Measurements from ENCODE around the gene BLNK. TPM values are rescaled to one million over a fixed set of nuclear protein-coding genes. Genes with fewer than 3 reads are reported as not detected.

Gene BLNK
- total and polyA plus RNA-seq, 9 of the 15 experiments (the other 6 are each of a cell fraction or from before 2014, with no cell fraction given) = not detected

DNA sequence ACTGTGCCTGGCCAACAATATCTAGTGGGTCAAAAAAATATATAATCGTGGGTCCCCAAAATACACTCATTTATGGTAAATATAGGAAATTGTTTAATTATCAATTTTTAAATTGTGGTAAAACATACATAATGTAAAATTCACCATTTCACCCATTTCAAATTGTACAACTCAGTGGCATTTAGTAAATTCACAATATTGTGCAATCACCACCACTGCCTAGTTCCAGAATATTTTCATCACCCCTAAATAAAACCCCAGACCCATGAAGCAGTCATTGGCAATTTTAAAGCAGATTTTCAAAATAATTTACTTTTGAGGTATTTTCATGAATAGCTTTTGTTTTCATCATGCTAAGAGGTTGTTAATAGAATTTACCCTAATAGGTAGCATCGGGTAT lies 10.2 kb downstream of the BLNK start:
- Histone ChIP-seq H3K27me3 (ENCODE audit: control insufficient read depth in 2 of 2, insufficient read depth in 2 of 2, low read length in 2 of 2) (peaks cover 0 to 23% of the 10 kb centered on the region in 2 experiments; a peak in 2 of 5 replicates), H3K27ac (ENCODE audit: extremely low read depth, low read depth, low read length) (no peak overlapping the region), H3K4me1 (replicated peaks in 1 of 2; ENCODE audit: control insufficient read depth in 2 of 2, insufficient read depth in 2 of 2, low read length in 2 of 2) (no peaks in the 10 kb centered on the region), H3K4me2 (ENCODE audit: insufficient read depth, low read length) (no peak overlapping the region), H2AFZ (ENCODE audit: low read depth, low read length) (no peak overlapping the region), H3K79me2 (ENCODE audit: control insufficient read depth, insufficient read depth, low read length) (no peaks in the 10 kb centered on the region), H3K9ac (ENCODE audit: insufficient read depth in 1 of 2, low read depth in 2 of 2, low read length in 2 of 2) (no peak overlapping the region), H3K9me1 (ENCODE audit: control insufficient read depth, insufficient read depth, low read length) (no peaks in the 10 kb centered on the region), H3K4me3 (no peak overlapping the region), H4K20me1 (replicated peaks; ENCODE audit: control insufficient read depth, insufficient read depth, low read length) (no peaks in the 10 kb centered on the region), H3K9me3 (replicated peaks; ENCODE audit: control insufficient read depth, insufficient read depth, low read depth, low read length) (no peaks in the 10 kb centered on the region), H3K36me3 (ENCODE audit: control insufficient read depth, insufficient read depth, low read length) (no peaks in the 10 kb centered on the region)
- ATAC-seq (no peak), FAIRE-seq (no peak), DNase-seq (ENCODE audit: extremely low read depth in 1 of 4, low spot score in 3 of 4) (no peak)
- TF ChIP-seq CEBPG (CRISPR knock-in tag; IDR thresholded peaks at IDR 0.05) = no peak
- TF ChIP-seq CEBPG (tag; conservative IDR thresholded peaks at IDR 0.05 in 1 of 2, IDR thresholded peaks at IDR 0.05 in 1 of 2) = peak in 1 of 2 experiments; percentile 58; a peak in 2 of 4 replicates
- no peak for TF ChIP-seq SNRNP70 (optimal IDR thresholded peaks at IDR 0.05; ENCODE audit: low read depth, low read length)
- peak; percentile 57; the same call in 1 of the 2 replicates for TF ChIP-seq CEBPB (tag; IDR thresholded peaks at IDR 0.05)
- CTCF ChIA-PET (ENCODE audit: low intra/inter-chr PET ratio) = no interaction called here
- POLR2A ChIA-PET = no interaction called here
- BruUV-seq (replicated peaks) = no TSS peak
- WGBS (ENCODE audit: insufficient coverage, low coverage, missing lambda C conversion rate) = 3% methylated on average over 2 of the region's 2 CpGs
- intact Hi-C loops (cut with micrococcal nuclease) (no loop called here), in situ Hi-C loops (cut with MboI) (no loop called here)

- Histone ChIP-seq H3K9ac (ENCODE audit: insufficient read depth in 1 of 2, low read depth in 2 of 2, low read length in 2 of 2) (no peak overlapping the region), H3K27me3 (ENCODE audit: control insufficient read depth in 2 of 2, insufficient read depth in 2 of 2, low read length in 2 of 2) (peaks cover 0 to 23% of the 10 kb centered on the region in 2 experiments; a peak in 2 of 5 replicates), H3K4me3 (no peak overlapping the region), H3K4me1 (replicated peaks in 1 of 2; ENCODE audit: control insufficient read depth in 2 of 2, insufficient read depth in 2 of 2, low read length in 2 of 2) (no peaks in the 10 kb centered on the region), H3K4me2 (ENCODE audit: insufficient read depth, low read length) (no peak overlapping the region), H4K20me1 (replicated peaks; ENCODE audit: control insufficient read depth, insufficient read depth, low read length) (no peaks in the 10 kb centered on the region), H3K9me3 (replicated peaks; ENCODE audit: control insufficient read depth, insufficient read depth, low read depth, low read length) (no peaks in the 10 kb centered on the region), H3K9me1 (ENCODE audit: control insufficient read depth, insufficient read depth, low read length) (no peaks in the 10 kb centered on the region), H3K27ac (ENCODE audit: extremely low read depth, low read depth, low read length) (no peak overlapping the region), H3K79me2 (ENCODE audit: control insufficient read depth, insufficient read depth, low read length) (no peaks in the 10 kb centered on the region), H2AFZ (ENCODE audit: low read depth, low read length) (no peak overlapping the region), H3K36me3 (ENCODE audit: control insufficient read depth, insufficient read depth, low read length) (no peaks in the 10 kb centered on the region)
- BruUV-seq (replicated peaks) = no TSS peak
- FAIRE-seq (no peak), DNase-seq (ENCODE audit: extremely low read depth in 1 of 4, low spot score in 3 of 4) (no peak), ATAC-seq (no peak)
- in situ Hi-C loops (cut with MboI) (no loop called here), intact Hi-C loops (cut with micrococcal nuclease) (no loop called here)
- WGBS (ENCODE audit: insufficient coverage, low coverage, missing lambda C conversion rate) = 0% methylated on average over 3 of the region's 3 CpGs
- CTCF ChIA-PET (ENCODE audit: low intra/inter-chr PET ratio) = no interaction called here
- no peak for TF ChIP-seq FIP1L1 (IDR thresholded peaks at IDR 0.05; ENCODE audit: low read depth, low read length, poor library complexity, severe bottlenecking)
- TF ChIP-seq, protein P1, sequence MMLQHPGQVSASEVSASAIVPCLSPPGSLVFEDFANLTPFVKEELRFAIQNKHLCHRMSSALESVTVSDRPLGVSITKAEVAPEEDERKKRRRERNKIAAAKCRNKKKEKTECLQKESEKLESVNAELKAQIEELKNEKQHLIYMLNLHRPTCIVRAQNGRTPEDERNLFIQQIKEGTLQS (IDR thresholded peaks at IDR 0.05) = no peak
- TF ChIP-seq, protein P1 (CRISPR knock-in tag; conservative IDR thresholded peaks at IDR 0.05) = no peak
- no peak for TF ChIP-seq ESRRB (CRISPR knock-in tag; IDR thresholded peaks at IDR 0.05; ENCODE audit: borderline replicate concordance)
- no peak for TF ChIP-seq NCOA6 (IDR thresholded peaks at IDR 0.05)
- TF ChIP-seq MEIS2 (IDR thresholded peaks at IDR 0.05; ENCODE audit: partially characterized antibody) = peak; percentile 34
- TF ChIP-seq PBX2 (CRISPR knock-in tag; IDR thresholded peaks at IDR 0.05; ENCODE audit: low read depth) = no peak
- 0 out of 2 replicates have a peak, but pooled peaks have one; percentile 28 for TF ChIP-seq PBX2 (tag; conservative IDR thresholded peaks at IDR 0.05; ENCODE audit: low read depth)
- POLR2A ChIA-PET = no interaction called here
Observed at GRCh38 chr10:96260014-96260413, 11.4 kb downstream of the BLNK start.

Data from K562 (cell line).